Adrenal gland (tissue), 5 donors: Measurements from ENCODE around the gene TLE7.

ENCODE experiments used
- CTCF ChIP-seq, 6 experiments: fragments of 450-650 bp in 4 of 6; fragments of 200-600 bp in 2 of 6; sonication (generic) in 1 of 6; IDR thresholded peaks; 1 replicate in 5 of 6; 2 replicates in 1 of 6; pipeline versions ENCODE4 v1.5.1 to v1.8.0; 2016 to 2021; ENCODE audit warnings: antibody characterized with exemption in 6 of 6, mild to moderate bottlenecking in 2 of 6, moderate library complexity in 1 of 6
- POLR2A ChIP-seq, 2 donors: fragments of 450-650 bp; IDR thresholded peaks; one replicate each; pipeline ENCODE4 v1.6.1; 2017; ENCODE audit warnings: antibody characterized with exemption in 2 of 2, mild to moderate bottlenecking in 2 of 2, moderate library complexity in 1 of 2
- donor health status: DM: no; HTN: no; CAD: no.

- no peak for TF ChIP-seq CTCF (IDR thresholded peaks at IDR 0.05)
- TF ChIP-seq POLR2A (IDR thresholded peaks at IDR 0.05): no peak
Measured at GRCh38 chr16:71410146-71410545, 31.7 kb downstream of the TLE7 start.
